NOMO-1 (cell line): ENCODE measurements around the gene TFIP11.

Experiments
- DNase-seq, 2 experiments: peaks; one replicate each; lab custom pipeline; 2025; ENCODE audit not compliant: unreplicated experiment in 2 of 2; lab: John Stamatoyannopoulos, UW

The TFIP11 gene

DNA sequence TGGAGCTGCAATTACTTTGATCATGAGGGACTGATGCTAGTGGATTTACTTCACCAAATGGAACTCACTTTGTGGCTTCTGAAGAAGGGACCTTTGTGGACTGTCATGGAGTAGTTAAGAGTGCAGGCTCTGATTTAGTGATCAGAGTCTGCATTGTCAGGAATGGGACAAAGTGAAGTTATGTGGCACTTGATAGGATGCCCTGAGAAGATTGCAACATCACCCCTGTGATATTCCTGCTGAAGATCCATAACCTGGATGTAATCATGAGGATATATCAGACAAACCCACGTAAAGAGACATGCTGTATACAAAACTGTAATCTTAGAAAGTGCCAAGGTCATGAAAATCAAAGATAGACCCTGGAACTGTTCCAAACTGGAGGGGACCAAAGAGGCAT is 1.6 kb upstream of the TFIP11 start:
- no peak for DNase-seq

DNA sequence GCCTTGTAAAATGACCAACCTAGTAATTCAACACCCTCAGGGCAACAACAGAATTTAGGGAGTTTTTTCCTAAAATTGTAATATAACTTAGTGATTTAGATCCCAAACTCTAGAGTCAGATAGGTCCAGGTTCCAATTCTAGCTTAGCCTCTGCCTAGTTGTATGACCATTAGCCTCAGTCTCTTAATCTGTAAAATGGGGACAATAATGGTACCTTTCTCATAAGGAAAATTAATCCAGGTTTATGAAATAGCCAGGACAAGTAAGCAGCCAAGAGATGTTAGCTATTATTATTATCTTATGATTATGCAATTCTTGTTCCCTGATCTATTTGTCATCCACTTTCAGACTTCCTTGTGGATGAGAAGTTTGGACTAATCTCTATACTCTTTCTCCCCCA is 4.1 kb downstream of the TFIP11 start:
- no peak for DNase-seq

- DNase-seq: no peak
Observed at GRCh38 chr22:26503758-26504157, 8.5 kb downstream of the TFIP11 start.

DNA sequence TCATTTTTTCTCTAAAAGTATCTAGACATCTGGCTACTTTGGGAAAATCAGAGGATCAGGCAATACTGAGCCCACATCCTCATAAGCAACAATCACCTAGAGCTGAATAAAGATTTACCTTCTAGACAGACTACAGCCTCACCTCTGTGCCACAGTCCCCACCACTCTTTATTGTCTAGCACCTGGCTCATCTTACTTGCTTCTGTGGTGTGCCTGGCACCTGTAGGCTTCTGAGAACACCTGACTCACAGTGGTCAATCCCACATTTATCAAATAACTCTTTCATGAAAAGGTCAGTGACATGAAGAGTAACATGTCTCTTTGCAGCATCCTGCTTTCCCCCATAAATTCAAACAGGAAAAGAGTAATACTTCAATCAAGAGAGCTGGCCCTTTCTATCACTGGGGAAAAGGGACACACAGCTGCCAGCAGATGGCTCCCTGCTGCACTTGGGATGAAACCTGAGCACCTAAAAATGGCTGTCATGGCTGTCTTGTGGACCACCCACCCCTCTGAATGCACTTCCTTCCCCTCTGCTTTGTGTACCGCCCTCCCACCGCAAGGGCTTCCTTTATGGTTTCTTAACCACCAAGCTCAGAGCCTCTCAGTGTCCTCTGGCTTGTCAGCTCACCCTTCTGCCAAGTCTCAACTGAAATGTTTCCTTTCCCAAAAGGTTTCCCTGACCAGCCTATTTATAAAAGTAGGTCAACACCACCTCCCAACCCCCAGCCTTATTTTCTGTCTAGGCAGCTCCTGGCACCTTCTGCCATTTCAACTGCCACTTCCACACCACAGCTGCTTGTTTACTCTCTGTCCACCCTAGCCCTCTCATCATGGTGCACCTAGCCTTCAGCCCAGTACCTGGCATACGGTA is 9.3 kb downstream of the TFIP11 start:
- peak; percentile 80 to 81 for DNase-seq

DNA sequence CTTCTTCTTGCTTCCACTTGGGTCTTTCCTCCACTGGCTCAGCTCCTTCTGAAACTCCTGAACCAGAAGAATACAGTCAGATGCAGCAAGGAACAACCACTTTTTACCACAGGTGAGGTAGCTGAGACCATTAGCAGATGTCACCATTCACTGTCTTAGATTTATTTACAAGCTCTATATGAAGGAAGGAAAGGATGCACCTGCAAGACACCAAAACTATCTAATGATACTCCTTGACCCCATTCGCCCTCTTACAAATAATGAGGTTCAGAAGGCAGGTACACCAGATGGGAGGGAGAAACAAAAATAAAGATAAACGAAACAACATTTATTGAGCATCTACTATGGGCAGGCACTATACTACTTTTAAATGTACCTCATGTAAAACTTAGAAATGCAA is 10.3 kb downstream of the TFIP11 start:
- DNase-seq: no peak

- no peak for DNase-seq
Observed at GRCh38 chr22:26499188-26499703, 13.0 kb downstream of the TFIP11 start.

GRCh38 chr22:26496456-26496855 is 15.8 kb downstream of the TFIP11 start:
- no peak for DNase-seq

DNA sequence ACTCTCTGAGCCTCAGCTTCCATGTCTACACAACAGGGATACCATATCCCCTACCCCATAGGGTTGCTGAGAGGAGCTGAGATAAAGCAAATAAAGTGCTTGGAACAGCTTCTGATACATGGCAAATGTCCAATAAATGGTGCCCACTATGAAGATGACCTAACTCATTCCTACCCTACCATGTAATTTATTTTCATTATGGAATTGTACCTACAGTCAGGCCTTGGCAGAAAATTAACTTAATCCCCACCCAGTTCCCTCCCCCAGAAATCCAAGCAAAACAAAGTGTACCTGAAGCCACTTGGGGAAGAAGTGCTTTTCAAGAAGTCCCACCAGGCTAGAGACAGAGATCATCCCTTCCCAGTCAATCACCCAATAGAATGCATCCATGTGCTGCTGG is 17.8 kb downstream of the TFIP11 start:
- no peak for DNase-seq

- DNase-seq: no peak
Observed at GRCh38 chr22:26492220-26492619, 20.1 kb downstream of the TFIP11 start.

GRCh38 chr22:26489447-26490036 is 22.7 kb downstream of the TFIP11 start:
- no peak for DNase-seq

DNA sequence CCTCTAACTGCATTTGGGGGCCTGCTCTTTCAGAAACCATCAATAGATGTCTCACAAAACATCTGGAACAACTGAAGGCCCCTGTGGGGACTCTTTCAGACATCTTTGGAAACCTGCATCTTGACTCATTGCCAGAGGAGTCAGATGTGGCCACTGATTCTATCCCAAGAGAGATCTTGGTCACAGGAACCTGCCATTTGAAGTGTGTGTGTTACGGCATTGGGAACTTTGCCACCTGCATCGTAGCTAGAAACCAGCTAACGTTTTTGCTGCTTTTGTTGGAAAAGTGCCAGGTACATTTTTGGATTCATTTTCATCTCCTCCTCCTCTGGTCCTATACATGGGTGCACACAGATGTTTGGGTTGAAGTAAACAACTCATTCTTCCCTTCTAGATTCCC is 24.3 kb downstream of the TFIP11 start:
- DNase-seq: no peak

DNA sequence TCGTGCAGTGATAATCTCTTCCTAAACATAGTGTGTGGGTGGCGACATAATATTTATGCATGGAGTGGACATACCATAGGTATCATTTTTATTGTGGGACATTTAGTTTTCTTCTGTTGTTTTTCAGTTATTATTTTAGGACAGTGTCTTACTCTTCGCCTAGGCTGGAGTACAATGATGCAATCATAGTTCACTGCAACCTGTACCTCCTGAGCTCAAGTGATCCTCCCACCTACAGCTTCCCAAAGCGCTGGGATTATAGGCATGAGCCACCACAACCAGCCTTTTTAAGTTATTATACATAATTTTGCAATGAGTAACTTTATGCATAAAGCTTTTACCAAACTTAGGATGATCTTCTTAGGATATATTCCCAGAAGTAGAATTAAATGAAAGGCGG is 25.9 kb downstream of the TFIP11 start:
- no peak for DNase-seq

GRCh38 chr22:26485806-26486390 is 26.4 kb downstream of the TFIP11 start:
- DNase-seq: no peak

DNA sequence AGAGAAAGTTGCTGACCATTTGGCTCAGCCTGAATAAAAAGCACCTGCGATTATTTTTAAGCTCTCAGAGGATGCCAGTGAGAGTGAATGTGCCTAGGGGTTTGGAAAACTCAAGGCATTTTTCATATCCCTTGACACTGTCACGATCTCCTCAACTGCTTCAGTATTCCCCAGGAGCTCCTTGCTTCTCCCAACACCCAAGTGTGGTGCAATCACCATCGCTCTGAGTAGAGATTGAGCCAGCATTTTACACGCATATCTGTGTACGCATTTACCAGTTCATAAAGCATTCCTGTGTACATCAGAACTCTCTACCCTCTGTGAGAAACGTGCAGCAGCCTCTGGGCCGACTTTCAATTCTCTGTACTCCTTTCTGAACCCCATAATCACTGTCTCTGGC is 27.3 kb downstream of the TFIP11 start:
- no peak for DNase-seq

DNA sequence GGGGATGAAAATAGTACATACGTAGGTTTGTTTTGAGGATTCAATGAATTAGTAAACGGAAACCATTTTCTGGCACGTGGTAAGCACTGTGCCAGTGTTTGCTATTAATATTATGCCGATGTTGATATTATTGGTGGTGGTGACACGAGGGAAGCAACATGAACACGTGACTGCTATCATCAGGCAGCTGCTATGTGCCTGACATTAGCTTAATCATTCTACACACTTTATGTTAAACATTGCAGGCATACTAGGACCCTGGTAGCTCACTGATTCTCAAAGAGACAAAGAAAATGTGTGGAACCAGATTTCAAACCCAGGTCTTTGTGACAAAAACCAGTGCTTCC is 27.9 kb downstream of the TFIP11 start:
- DNase-seq: no peak

GRCh38 chr22:26483439-26484359 is 28.6 kb downstream of the TFIP11 start, which contains the start of the genes HPS4 and SRRD:
Gene HPS4 (minus strand): TSS chr22:26483783. CDS start chr22:26481762, 2,021 bp downstream.
Gene SRRD (plus strand): TSS chr22:26483877. CDS start chr22:26483891, 14 bp downstream.
- peak; percentile 80 to 88 for DNase-seq

DNA sequence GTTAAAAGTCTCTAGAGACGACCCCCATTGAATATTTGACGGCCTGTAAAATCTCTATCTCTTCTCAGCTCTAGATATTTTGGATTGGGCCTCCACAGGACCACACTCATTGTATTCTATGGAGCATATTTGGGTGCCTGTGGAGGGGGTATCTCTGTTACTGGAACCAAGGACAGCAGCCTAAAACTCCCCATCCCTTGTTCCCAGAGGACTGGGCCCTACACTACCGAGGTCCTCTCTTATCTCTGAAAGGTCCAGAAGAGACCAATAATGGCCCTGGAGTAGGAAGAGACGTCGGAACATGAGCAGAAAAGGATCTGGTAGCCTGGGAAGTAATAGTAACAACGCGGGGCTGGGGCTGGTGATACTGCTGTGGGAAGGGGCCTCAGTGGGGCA is 29.2 kb downstream of the TFIP11 start:
- no peak for DNase-seq

DNA sequence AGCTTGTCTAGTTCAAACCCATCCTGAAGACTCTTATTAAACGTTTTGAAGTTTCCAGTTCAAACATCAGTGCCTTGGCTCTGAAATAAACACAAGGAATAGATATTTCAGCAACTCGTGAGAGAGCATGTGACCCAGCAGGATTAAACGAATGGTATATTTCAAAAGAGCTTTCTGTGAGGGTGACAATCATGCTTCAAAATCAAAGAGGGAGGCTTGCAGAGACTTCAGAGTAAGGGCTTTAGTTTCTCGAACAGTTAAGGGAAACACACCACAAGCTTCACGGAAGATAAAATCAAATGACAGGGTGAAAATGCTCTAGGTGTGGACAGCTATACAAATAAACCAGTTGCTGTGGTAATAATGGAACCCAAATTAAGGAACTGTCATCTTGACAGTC is 30.1 kb downstream of the TFIP11 start:
- DNase-seq: peak in 1 of 2 experiments; percentile 6

- DNase-seq: no peak
Observed at GRCh38 chr22:26481694-26482093, 30.6 kb downstream of the TFIP11 start.

DNA sequence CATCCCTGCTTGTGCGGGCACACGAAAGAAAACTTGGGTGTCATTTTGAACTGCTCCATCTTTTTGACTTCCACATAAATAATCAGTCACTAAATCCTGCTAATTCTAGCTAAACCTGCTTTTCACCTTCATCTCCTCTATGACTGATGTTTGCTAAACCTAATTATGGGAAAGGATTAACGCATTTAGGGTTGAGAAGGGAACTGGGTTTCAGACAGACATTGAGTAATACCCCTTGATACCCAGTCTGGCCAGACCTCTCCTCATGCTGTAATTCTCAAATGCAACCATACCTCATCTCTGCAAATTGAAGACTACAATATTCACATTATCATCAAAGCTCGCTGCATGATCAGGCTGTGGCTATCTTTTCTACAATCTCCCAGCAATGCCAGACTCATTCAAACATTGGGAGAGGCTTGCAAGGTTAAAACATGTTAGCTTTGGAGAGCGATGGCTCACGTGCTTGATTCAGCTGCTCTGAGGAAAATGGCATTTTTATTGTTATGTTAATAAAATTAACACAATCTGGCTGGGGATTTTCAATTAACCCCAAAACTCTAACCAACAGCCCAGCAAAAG is 31.1 kb downstream of the TFIP11 start:
- DNase-seq: peak in 1 of 2 experiments; percentile 5
